HG02938 (cell line): ENCODE results near the gene AAK1.
"Not testable (repeated sequence)": the region's sequence is repeated elsewhere in the genome, so short reads cannot be mapped to it uniquely, and the experiment has no call there.

ENCODE experiments used
- ATAC-seq: cut with Tn5 transposase; IDR thresholded peaks from one replicate; pipeline ENCODE4 v1.9.1; 2021; ENCODE audit warnings: mild to moderate bottlenecking, moderate library complexity; ENCODE audit not compliant: unreplicated experiment

The AAK1 gene

DNA sequence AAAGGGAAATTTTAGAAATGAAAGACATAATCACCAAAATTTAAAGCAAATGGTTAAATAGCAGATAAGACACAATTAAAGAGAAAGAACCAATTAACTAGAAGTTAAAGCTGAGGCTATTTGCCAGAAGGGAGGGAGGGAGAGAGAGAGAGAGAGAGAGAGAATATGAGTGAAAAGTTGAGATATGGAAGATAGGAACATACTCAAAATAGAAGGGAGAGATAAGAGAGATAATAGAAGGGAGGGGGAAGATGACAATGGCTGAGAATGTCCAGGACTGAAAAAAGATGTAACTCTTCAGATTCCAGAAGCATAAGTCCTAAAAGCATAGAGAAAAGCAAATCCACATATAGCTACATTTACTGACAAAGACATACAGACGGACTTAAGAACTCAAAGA is 17.1 kb upstream of the AAK1 start:
- no peak for ATAC-seq

DNA sequence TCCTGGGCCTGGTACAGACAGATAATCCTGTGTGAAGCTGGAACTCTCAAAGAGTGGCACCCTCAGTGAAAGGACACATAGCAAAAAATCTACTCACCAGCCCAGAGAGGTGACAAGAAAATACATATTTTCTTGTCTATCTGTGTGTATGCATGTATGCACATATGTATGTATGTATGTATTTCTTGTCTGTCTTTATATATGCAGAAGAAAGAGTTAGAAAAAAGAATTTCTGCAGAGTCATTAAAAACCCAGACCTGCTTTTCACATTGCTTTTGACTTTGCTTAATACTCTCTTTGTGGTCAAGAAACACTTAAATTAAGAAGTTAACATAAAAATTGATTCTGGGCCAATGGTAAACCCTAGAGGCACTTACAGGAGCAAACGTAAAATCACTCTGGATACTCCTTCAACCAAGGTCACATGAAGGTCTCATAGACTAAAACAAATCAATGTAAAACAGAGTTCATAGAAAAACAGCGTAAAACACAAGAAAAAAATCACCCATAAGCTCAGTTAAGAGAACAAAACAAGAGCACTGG is 16.5 kb upstream of the AAK1 start:
- ATAC-seq: no peak

DNA sequence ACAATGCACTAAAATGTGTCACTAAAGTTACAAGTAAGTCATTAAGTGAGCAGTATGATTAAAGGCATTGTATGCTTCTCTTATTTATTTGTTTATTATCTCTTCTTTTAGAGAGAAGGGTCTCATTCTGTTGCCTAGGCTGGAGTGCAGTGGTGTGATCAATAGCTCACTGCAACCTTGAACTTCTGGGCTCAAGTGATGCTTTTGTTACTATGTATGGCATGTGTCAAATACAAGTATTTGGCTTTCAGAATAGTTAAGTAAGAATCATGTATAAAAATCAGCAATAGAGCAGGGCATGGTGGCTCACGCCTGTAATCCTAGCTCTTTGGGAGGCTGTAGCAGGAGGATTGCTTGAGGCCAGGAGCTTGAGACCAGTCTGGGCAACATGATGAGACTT is 15.8 kb upstream of the AAK1 start:
- no peak for ATAC-seq

DNA sequence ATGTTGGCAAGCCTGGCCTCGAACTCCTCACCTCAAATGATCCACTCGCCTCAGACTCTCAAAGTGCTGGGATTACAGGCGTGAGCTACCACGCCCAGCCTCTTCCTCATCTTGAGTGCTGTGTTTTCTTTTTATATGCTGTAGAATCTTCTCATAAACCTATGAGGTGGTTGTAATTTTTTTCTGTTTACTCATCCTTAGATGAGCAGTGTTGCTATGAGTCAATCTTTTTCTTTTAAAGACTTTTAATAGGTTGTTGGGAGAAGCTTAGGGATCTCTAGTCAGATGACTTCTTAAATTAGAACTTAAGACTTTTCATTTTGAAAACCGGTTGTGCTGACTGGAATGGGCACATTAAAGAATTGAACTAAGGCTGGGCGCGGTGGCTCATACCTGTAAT is 8.7 kb upstream of the AAK1 start:
- no peak for ATAC-seq

DNA sequence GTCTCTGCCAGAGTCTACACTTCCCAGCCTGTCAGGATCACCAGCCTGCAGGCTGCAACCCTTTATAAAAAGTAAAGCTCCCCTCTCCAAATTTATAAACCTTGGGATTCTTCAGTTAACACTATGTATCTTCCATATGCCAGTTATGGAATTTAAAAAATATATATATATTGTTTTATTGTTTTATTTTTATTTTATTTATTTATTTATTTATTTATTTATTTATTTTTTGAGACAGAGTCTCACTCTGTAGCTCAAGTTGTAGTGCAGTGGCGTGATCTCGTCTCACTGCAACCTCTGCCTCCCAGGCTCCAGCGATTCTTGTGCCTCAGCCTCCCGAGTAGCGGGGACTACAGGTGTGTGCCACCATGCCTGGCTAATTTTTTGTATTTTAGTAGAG is 3.7 kb upstream of the AAK1 start:
- ATAC-seq: not testable (repeated sequence)

DNA sequence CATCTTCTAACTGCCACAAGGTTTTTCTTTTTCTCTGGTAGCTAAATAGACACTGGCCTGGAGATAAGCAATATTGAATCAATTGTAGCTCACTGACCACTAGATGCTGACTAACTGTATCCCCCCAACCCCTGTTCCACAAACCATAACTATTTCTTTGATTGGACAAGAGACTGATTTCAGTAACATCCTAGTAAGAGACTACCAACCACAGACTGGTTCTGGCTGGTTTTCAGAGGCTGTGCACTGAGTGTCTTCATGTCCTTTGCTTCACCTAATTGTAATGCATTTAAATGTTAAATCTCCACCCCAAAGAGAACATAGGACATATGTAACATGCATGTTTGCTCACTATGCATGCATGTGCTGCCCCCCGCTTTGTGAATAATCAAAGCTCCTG is 3.2 kb upstream of the AAK1 start:
- ATAC-seq: no peak

DNA sequence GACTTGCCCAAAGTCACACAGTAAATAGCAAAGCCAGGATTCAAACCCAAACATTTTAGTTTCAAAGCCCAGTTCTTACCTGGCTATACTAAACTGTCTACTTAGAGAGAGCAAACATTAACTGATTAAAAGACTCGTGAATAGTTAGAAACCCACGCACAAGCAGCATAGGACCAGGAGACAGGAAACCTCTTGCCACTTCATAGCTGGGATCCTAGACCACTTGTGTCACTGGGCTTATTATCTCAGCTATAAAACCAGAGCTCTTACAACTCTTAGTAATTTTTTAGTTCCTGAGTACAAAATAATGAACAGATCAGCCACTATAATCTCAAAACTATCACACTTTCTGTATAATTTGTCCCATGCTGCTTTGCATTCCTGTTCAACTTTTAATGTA is 2.4 kb upstream of the AAK1 start:
- no peak for ATAC-seq

DNA sequence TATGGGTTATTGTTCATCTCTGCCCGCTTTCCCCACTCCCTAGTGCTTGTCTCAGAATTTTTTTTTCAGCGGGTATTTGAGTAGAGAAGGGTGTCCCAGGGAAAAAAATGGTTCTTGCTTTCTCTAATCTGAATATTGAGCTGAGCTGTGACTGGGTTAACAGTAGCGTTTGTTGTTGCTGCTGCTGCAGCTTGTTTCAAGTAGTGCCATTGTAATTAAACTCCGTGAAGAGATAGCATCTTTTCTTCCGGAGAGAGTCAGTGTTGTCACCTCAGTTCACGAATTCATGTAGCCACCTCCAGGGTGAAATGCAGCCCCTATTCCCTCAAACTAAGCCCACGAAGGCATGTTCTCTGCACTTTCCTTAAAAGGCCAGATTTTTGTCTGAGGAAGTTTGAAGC is 1.5 kb upstream of the AAK1 start:
- ATAC-seq: no peak

DNA sequence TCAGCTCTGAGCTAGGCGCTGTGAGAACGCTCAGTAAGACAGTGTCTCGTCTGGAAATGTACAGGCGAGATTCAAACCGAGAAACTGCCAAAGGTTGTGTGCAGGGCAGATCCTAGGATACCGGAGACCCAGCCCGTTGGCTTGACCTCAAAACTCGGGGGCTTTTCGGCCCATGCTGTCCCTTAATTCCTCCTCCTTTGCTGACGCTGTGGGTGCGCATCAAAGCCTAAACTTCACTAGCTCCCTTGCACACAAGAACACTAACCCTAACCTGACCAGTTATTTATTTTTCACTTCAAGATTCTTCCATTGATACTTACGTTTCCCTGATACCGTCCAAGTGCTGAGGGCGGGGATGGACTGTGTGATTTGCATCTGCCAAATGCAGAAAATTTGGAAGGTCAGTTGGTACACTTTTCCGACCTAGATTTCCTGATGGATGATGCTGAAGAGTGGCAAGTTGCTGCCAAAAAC is 1.0 kb upstream of the AAK1 start:
- ATAC-seq: no peak

DNA sequence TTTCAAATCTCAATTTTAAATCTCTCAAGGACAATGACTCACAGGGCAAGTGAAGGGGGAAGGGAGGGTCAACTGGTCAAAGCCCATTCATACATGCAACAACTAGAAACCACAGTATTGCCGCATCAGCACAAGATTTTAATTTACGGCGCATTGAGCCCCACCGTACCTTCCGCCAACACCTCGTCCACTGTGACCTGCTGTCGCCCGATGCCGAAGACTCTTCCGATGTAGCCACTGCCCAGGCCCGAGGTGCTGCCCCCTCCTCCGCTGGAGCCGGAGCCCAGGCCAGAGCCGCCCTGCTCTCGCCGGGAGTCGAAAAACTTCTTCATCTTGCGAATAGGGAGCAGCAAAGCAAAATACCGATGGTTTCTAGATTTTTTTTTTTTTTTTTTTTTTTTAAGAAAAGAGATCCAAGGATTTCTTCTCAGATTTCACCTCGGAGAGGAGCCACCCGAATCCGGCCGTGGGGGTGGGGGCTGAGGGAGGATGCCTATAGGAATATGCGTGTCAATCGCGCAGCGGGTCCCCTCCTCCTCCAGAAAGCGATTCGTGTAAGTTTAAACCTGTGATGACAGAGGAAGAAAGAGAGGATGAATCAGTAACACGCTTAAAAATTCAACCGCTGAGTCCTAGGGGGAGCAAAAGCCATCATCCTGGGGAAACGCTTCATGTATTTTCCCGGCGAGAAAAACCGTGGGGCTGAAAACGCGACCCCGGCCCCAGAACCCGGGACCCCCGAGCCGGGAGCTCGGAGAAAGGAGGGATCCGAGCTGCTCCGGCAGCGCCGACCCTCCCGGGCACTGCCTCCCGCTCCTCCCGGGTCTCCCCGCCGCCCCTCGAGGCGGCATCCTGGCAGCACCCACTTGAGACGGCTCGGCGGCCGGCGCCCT is 584 bp downstream of the AAK1 start:
- peak; percentile 17 for ATAC-seq

DNA sequence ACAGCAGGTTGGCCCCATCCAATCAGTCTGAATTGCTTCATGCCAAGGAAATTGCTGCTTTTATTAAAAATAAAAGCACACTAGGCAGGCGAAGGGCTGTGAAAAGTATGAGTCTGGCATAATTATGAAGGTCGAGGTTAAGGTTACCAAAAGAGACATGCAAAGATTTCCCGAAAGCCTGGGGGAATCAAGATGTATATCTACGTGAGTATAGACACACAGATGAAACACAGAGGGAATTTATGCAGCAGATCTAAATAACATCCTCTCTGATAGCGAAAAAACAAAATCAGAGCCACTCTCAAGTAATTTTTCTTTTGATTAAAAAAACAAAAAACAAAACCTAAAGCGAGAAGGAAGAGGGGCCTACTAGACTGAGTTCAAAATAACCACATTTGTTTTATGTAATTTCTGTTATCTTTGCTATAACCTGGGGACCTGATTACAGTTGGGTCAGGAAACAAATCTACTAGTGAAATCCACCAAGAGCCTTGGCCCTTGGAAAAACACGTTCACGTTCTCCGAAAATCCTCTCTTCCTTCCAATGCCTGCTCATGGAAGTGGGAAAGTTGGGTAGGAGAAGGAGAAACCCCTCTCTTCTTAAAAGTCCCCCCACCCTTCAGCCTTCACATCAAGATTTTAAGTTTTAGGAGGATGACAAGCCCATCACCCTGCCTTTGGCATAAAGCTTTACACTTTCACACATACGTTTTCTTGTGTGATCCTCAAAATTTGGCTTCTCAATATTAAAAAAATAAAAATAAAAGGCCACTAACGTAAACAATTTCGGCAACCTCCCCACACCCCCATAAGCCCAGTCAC is 1.4 kb downstream of the AAK1 start:
- no peak for ATAC-seq

DNA sequence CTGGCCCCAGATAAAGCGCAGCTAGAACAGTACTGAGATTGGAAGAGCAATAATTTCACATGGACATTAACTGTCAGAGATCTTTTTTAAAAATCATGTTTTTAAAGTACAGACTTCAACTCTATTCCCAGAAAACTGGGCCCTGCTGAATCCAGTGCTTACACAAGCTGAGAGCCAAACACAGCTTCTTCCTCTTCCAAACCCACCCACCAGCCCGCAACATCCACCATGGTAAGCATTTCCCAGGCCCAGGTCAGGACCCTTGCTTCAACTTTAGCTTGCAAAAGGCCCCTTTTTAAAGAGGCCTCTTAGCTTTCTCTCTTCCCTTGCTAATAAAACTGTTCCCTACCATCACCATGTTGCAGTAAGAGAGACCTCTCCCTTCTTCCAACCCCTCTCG is 2.1 kb downstream of the AAK1 start:
- no peak for ATAC-seq

DNA sequence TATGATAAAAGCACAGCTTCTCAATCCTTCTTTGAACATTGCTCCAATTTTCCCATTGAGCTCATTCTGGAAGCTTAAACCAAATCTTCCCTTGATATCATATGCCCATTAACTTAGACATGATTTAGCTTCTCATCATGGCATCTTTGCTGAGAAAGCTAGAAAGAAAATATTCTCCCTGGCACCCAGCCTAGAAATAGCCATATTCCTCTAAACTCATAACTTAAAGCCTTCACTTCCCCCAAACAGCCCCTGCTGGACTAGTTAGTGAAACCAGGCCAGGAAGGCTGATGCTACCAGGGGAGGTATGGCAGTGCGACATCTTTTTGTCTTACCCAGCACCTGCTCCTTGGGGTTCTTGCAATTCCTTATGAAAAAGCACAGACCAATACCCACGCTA is 4.3 kb downstream of the AAK1 start:
- no peak for ATAC-seq

DNA sequence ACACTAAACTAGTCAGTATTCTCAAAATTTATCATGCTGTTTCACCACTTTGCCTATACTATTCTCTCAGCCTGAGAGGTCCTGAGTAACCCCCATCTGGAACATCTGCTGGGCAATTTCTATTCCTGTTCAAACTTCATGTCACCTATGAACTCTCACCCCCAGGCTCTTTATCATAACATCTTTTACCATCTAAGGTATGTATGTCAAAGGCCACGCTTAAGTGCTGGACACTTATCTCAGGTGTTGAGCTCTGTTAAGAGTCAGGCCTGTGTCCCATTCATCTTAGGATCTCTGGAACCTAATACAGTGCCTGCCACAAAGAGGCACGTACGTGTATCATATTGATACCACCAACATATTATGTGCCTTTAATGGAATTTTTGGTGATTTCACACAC is 4.9 kb downstream of the AAK1 start:
- ATAC-seq: no peak

DNA sequence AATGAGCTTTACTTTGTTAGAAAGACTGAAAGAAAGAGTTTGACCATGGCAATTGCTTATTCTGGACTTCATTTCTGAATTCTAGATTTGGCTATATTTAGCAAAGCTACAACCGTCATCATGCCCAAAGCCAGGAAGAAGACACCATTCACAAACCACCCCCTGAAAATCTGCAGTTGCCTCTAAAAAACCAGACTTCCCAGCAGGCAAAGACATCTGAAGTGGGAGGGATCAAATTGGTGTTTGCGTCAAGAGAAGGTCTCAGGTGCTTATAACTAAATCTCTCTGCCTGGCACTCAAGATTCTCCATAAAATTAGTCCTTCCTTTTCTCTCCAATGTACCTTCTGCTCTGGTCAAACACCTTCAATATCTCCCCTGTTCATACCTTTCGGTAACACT is 5.6 kb downstream of the AAK1 start:
- no peak for ATAC-seq

DNA sequence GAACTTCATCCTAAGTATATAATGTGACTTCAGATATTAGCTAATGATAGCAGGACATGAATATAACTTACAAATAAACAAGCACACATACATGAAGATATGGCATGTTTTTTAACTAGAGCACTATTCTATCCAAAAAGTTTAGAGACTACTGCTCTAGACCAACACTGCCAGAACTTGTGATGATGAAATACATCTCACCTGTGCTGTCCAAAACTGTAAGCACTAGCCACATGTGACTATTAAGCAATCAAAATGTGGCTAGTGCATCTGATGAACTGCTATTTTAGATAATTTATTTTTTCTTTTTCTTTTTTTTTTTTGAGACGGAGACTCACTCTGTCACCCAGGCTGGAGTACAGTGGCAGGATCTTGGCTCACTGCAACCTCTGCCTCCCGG is 7.1 kb downstream of the AAK1 start:
- no peak for ATAC-seq

DNA sequence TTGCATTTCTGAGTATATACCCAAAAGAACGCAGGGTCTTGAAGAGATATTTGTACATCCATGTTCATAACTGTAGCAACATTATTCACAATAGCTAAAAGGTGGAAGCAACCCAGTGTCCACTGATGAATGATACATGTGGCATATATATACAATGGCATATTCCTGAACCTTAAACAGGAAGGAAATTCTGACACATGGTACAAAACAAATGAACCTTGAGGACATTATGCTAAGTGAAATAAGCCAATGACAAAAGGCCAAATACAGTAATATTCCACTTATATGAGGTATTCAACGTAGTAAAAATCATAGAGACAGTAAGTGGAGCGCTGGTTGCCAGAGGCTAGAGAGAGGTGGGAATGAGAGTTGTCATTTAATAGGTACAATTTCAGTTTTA is 8.1 kb downstream of the AAK1 start:
- no peak for ATAC-seq

DNA sequence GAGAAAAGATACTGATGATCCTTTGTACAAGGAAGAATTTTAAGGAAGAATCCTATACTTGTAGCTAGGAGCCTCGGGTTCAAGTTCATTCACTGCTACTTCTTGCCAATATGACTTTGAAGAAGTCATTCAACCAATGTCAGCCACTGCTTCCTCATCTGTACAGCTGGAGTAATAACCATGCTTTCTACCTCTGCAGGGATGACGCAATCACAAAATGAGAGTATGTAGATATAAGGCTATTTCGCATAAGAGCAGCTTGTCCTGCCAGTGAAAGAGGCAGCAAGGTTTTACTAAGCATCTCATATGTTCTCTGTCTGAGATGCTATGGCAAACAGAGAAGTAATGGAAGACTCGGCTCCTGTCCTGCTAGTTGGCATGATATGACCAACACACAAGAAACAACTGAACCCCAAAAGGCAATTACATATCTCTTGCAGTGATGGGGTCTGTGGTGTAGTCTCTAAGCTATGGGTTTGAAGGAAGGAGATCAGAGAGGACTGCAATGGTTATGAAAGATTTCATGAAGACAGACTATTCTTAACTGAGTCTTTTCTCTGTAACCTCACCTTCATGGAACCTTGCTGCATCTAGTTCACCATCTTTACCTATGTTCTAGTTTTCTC is 9.2 kb downstream of the AAK1 start:
- ATAC-seq: no peak

DNA sequence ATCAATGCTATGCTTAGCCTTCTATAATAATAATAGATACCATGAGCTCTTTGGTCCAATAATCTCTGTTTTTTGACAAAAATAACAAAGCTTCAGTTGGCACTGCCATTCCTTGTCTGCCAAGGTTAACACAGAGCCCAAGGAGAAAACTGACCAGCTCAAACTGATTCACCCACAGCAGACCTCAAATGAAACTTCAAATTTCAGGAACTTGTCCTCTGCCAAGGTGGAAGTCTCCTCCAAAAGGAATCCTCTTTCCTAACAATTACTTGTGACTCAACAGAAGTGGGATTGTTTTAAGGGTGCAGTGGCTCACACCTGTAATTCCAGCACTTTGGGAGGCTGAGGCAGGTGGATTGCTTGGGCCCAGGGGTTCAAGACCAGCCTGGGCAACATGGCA is 12.1 kb downstream of the AAK1 start:
- ATAC-seq: no peak

DNA sequence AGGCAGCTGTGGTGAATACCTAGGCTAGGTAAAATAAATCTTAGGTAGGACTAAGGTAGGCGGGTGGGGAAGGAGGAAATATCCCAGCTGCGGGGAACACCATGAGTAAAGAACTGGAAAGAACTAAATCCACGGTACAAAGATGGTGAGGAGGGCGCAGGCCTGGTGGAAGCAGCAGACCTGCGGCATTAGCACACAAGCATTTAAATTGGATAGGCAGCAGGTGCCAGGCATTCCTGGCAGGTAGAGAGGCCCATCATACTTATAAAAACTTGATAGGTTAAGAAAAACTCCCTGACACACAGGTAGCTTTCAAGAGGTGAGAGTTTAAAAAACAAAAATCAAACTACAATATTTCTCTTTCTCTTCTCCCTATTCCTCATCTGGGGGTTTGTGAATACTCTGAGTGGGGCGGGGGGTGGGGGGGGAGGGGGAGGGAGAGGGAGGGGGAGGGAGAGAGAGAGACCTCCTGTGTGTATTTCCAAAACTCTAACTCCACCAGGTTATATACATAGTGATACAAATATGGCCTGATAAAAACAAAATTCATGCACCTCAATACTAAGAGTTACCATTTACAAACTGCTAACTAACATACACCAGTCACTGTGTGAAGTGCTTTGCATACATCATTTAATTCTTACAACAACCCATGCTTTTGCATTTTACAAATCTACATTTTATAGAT is 13.5 kb downstream of the AAK1 start:
- no peak for ATAC-seq
